Measurements from ENCODE around the gene MYOM1.
"Not testable (repeated sequence)": the region's sequence is repeated elsewhere in the genome, so short reads cannot be mapped to it uniquely, and the experiment has no call there.

Gene MYOM1

DNA sequence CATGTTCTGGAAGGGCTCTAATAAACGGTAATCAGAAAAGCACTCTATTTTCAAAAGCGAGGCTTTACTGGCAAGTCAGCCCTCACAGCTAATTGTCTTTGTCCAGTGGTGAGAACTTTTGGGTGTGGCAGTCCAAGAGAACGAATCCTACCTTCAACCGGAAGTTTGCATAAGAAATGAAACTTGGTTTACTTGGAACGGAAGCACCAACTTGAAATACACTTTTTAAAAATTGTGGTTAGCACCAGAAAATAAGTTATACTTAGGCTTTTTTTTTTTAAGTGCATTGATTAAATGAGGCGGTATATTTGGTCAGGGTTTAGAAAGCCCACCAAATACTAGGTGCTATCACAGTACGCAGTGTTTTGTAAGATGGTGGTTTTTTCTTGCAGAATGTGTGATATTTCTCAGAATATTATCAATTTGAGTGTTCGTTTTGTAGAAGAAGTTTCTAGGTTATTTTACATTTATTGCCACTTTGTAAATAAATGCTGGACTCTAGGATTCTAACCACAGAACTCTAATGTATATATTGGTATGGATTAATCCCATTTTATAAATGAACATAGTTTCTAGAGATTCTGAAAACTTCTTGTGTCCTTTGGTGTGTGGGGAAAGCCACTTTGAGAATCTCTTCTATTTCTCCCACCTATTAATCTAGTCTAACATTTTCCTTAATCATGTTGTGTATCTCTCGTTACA lies 29.0 kb upstream of the MYOM1 start:
- DNase-seq, result no peak

DNA sequence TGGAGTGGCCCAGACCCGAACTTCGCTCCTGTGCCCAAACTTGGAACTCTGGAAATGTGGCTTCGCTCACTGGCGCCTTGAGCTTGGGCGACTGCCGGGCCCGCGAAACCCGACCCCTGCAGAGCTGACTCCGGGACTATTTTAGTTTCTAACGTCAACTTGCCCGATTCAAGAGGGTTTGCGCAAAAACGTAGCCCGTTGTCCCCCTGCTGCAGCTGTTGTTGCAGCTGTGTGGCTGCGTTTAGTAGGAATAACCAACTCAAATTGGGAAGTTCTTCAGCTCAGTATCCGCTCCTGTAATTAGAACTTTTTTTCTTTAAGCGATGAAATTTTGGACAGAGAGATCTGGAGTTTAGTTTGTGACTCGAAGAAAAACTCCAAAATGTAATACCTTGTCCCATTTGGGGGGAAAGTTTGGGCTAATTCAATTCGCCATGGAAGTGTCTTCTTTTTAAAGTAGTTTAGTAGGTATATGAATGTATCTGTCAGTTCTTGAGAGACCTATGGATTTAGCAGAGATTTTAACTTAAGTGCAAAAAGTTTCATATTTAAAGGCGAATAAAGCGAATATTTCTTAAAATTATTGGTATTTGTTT lies 28.4 kb upstream of the MYOM1 start:
- no peak for DNase-seq

- DNase-seq, result peak; percentile 96
Measured at GRCh38 chr18:3247240-3248061, 27.7 kb upstream of the MYOM1 start, which contains the start of gene MYL12A. Gene MYL12A, plus strand, starts transcription at chr18:3247801. Its CDS starts 5,447 bp downstream, at chr18:3253248.

- DNase-seq, result no peak
Measured at GRCh38 chr18:3246635-3247239, 27.0 kb upstream of the MYOM1 start.

DNA sequence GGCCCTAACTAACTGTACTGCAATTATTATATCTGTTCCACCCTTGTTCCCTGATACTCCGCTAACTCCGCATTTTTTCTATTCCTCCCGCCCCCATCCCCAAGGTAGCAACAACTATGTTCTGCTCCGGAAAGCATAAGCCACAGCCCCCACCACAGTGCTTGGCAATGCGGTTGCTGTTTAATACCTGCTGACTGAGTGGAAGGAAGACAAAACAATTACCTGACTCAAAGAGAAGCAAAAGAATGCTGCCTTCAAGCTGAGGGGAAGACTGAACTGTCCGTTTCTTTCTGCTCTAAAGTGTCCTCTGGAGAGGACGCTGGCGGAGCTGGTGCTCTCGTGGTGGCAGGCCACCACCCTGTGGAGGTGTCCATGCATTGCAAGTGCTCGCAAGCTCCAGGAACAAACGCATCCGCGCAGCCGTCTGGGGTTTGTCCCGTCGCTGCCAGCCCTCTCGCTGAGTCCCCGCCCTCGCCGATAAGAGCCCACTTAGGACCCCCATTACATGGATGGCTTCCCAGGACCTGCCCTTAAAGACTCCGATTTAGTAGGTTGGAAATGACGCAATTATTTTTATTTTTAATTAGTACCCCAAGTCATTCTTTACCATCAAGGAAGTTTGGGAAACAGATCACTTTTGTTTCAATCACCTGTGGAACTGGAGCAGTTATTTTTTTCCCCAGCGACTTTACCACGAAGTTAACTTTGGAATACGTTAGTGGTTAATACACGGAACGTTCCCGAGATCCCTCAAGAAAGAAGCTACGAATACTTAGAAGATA lies 26.3 kb upstream of the MYOM1 start:
- peak; percentile 83 for DNase-seq

- no peak for DNase-seq
Measured at GRCh38 chr18:3245185-3245564, 25.4 kb upstream of the MYOM1 start.

GRCh38 chr18:3238742-3239141 lies 19.0 kb upstream of the MYOM1 start:
- DNase-seq, result no peak

DNA sequence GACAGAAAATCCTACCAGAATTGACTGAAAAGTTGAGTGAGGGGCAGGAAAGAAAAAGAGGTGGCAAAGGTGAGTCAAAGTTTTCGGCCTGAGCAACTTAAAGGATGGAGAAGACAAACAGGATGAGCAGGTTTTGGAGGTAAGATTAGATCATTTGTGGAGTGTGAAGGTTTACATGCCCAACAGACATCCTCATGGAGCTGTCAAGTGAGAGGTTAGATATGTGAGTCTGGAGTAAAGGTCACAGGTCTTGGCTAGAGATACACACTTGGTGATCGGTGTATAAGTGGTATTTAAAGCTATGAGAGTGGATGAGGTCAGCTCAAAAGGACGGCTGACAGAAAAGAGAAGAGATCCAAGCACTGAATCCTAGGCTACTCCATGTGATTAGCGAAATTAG lies 16.7 kb upstream of the MYOM1 start:
- DNase-seq, result no peak

GRCh38 chr18:3235846-3236245 lies 16.1 kb upstream of the MYOM1 start:
- DNase-seq, result no peak

- DNase-seq, result no peak
Measured at GRCh38 chr18:3234457-3234856, 14.7 kb upstream of the MYOM1 start.

GRCh38 chr18:3233433-3234168 lies 13.8 kb upstream of the MYOM1 start:
- no peak for DNase-seq

GRCh38 chr18:3233004-3233403 lies 13.2 kb upstream of the MYOM1 start:
- no peak for DNase-seq

- DNase-seq, result no peak
Measured at GRCh38 chr18:3230401-3231334, 10.9 kb upstream of the MYOM1 start.

DNA sequence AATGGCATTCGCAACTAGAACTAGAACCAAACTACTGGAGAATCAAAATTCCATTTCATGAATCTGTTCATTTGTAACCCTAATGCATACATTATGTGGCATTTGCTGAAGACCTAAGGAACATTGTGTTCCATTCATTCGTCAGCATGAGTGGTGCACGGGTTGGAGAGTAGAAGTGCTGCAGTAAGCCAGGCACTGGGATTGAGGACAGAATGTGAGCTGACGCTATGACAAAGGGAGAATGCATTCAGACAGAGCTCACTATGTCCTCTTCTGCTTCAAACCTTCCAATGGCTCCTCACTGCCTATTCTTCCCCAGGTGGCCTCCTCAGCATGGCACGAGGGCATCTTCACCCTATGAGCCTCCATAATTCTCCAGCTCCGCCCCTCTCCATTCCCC lies 6.3 kb upstream of the MYOM1 start:
- no peak for DNase-seq

DNA sequence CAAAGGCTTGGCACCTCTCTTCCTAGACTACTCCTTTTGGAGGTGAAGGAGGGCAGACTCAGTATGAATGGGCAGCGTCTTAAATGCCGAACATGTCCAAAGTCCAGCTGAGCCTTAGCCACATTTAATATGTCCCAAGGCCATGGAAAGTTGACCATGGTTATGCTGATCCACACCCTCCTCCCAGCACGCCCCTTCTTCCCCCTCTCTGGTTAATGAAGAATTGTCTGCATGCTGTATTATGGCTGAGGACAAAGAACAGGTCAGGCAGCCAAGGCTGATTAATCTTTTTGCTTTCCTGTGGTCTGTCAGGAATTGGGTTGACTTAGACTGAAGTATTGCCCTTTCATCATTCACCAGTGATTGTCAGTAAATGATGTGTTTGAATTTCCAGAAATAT lies 5.8 kb upstream of the MYOM1 start:
- DNase-seq, result no peak

- no peak for DNase-seq
Measured at GRCh38 chr18:3224223-3224622, 4.5 kb upstream of the MYOM1 start.

DNA sequence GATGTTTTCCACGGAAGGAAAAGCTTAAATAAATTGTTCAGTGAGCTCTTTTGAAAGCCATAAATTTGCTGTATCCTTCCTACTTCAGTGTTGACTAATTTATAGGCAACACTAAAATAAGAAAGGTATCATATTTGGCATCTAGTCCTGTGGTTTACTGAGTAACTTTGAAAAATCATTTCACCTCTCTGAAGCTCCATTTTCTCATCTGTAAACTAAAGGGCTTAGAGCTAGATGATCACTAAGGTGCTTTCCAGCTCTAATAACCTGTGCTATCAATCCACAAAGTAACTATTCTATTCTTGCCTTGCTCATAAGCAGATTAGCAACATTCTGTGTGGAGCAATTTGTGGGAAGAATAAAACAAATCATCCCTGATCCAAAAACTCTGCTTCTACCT lies 3.6 kb upstream of the MYOM1 start:
- no peak for DNase-seq

GRCh38 chr18:3221496-3221895 lies 1.7 kb upstream of the MYOM1 start:
- no peak for DNase-seq

GRCh38 chr18:3220868-3221267 lies 1.1 kb upstream of the MYOM1 start:
- DNase-seq, result not testable (repeated sequence)

DNA sequence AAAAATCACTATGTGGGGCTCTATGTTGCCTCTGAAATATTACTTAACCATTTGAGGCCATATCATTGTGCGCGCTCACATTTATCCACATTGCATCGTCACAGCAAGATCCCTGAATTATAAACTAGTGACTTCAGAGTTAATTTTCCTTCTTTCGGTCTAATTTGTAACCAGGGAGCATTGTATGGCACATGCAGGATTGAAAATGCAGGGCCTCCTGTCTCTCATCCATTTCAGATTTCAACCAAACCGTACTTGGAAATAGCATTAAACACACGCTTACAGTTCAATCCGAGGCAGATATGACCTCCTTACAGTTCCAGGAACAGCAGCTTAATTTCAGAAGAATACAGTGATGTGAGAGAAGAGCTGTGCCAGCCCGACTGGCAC lies 532 bp downstream of the MYOM1 start:
- no peak for DNase-seq

- no peak for DNase-seq
Measured at GRCh38 chr18:3218819-3219218, 949 bp downstream of the MYOM1 start.

Measured in NCI-H2171 treated with DMSO at 0.1 percent for 48 hours (cell line).